Cerebellar nuclear complex (tissue), 1 donor: ENCODE results near the gene TGFB1.
"Not testable (repeated sequence)": the region's sequence is repeated elsewhere in the genome, so short reads cannot be mapped to it uniquely, and the experiment has no call there.

Source experiments
- DNase-seq, 2 experiments: peaks; one replicate each; lab custom pipeline; 2025; lab: John Stamatoyannopoulos, UW

TGFB1 gene

GRCh38 chr19:41353466-41354342, at the start of gene TGFB1:
TSS of gene TGFB1 (minus strand) at chr19:41353922. CDS start at chr19:41353044, 878 bp downstream.
- DNase-seq: no peak

DNA sequence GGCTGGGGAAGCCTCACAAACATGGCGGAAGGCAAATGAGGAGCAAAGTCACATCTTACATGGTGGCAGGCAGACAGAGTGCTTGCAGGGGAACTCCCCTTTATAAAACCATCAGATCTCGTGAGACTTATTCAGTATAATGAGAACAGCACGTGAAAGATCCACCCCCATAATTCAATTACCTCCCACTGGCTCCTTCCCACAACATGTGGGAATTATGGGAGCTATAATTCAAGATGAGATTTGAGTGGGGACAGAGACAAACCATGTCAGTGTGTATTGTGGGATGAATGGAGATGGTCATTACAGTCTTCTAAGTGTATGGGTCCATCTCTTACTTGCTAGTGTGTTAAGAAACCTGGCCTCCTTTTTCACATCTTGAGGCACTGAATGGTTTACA, 48.3 kb upstream of the TGFB1 start:
- no peak for DNase-seq

- DNase-seq: no peak
Observed at GRCh38 chr19:41401483-41401882, 47.8 kb upstream of the TGFB1 start.

DNA sequence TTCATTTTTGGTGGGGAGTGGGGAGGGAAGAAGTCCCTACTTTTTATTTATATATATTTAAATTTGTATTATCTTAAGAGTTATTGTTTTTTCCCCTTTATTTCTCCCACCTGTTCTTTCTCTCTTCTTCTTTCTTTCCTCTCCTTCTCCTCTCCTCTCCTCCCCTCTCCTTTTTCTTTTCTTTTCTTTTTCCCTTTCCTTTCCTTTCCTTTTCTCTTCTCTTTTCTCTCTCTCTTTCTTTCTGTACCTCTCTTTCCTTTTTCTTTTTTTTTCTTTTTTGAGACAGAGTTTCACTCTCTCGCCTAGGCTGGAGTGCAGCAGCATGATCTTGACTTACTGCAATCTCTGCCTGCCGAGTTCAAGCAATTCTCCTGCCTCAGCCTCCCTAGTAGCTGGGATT, 45.8 kb upstream of the TGFB1 start:
- DNase-seq: no peak

GRCh38 chr19:41399091-41399490, 45.4 kb upstream of the TGFB1 start:
- no peak for DNase-seq

GRCh38 chr19:41398598-41398997, 44.9 kb upstream of the TGFB1 start:
- no peak for DNase-seq

- no peak for DNase-seq
Observed at GRCh38 chr19:41398050-41398418, 44.3 kb upstream of the TGFB1 start.

DNA sequence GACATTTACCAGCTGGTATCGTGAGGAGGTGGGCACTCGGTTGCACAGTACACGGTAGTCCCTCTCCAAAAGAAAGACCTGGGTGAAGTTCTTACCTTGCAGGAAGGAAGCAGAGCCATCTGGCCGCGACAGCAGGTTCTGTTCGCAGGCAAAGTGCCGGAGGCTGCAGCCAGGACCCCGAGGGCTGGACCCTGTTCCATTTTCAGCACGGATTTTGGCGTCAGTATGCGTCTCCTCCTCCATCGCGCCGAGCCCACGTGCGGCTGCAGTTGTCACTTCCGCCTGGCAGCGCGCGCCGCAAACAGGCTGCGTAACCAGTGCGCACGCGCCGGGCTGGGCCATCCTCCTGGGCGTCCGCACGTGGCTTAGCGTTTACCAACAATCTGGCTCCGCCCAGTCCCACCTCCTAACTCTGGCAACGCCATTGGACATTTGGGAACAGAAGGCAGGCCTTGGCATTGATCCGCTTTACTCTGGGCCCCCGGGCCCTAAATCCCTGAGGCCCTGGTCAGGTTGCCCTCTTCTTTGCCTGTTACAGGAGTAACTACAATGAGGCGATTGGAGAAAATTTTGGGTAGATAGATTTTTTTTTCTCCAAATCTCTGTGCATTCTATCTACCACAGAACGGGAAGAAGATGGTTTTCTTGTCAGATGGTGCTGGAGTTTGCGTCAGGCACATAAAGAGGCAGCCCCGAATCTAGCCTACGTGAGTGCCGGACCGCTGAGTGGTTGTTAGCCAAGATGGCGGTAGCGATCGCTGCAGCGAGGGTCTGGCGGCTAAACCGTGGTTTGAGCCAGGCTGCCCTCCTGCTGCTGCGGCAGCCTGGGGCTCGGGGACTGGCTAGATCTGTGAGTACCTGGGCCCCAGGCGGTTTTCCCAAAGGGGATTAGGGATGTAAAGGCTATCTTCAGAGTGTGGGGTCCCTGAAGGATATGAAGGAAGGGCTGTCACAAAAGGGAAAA, 43.6 kb upstream of the TGFB1 start, which contains the start of the genes BCKDHA and EXOSC5:
BCKDHA (plus strand) TSS at position 733 of the 964 bp plus-strand sequence; CDS start at position 743, 10 bp downstream.
EXOSC5 (minus strand) TSS at position 274 of the 964 bp plus-strand sequence; CDS start at position 243, 31 bp downstream.
- peak; percentile 97 for DNase-seq

DNA sequence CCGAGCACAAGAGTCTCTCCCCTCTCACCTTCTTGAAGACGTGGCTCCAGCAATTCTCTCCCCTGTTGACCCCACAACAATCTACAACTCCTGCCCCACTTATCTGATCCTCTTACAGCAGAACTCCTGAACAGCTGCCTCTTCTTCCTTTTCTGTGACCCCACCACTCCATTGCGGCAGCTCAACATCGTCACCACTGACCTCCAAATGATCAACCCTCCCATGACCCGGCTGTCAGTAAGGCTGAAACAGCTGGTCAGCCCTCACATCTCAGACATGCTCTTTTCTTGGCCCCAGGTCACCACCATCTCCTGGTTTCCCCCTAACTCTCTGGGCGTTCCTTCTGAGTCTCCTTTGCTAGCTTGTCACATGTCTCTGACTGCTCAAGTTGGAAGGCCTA, 41.6 kb upstream of the TGFB1 start:
- DNase-seq: no peak

DNA sequence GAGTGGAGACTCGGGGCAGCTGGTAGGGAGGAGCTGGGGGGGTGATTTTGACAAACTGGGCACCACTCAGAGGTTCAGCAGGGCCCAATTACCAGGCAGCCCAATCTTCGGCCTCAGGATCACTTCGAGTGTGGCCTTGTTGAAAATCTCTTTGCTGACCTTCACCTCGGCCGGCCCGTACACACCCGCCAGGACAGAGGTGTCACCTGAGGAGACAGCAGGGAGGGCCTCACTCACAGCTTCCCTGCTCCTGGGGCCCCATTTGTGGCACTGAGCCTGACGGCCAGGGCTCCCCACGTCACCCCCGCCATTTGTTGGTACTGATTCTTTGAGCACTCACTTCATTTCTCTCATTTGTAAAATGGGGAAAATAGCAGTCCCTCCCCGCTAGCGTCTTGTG, 39.1 kb upstream of the TGFB1 start:
- no peak for DNase-seq

DNA sequence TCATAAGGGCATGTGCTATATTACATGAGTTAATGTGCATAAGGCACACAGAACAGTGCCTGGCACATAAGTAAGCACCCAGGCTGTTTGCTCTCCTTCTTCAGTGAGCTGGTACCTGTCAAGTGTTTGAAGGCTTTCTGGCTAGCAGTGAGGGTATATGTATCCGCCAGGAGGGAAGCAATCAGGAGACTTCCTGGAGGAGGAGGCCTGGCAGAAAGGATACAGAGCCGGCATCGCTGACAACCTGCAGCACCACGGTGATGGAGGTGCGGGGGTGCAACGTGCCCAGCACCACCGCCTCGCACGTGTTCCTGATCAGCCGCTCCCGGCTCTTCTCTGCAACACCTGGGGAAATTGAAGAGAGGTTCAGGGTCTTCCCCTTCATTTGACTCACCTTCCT, 37.9 kb upstream of the TGFB1 start:
- DNase-seq: no peak

- no peak for DNase-seq
Observed at GRCh38 chr19:41386442-41386841, 32.7 kb upstream of the TGFB1 start.

DNA sequence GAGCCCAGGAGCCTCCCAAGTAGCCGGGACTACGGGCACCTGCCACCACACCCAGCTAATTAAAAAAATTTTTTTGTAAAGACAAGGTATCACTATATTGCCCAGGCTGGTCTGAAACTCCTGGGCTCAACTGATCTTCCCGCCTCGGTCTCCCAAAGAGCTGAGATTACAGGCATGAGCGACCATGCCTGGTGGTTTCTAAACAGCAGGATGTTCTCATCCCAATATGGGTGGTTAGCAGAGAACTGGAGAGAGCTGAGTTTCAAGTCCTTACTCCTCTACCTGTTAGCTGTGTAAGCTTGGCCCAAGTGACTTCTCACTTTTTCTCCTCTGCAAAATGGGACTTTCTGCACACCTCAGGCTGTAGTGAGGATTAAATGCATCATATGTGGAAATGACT, 30.6 kb upstream of the TGFB1 start:
- no peak for DNase-seq

DNA sequence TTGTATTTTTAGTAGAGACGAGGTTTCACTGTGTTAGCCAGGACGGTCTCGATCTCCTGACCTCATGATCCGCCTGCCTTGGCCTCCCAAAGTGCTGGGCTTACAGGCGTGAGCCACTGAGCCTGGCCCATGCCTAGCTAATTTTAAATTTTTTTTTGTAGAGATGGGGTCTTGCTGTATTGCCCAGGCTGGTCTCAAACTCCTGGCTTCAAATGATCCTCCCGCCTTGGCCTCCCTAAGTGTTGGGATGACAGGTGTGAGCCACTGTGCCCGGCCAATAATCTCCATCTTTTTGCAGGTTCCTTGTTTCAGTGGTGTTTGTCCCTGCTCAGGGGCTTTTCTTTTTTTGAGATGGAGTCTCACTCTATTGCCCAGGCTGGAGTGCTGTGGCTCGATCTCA, 27.8 kb upstream of the TGFB1 start:
- not testable (repeated sequence) for DNase-seq

DNA sequence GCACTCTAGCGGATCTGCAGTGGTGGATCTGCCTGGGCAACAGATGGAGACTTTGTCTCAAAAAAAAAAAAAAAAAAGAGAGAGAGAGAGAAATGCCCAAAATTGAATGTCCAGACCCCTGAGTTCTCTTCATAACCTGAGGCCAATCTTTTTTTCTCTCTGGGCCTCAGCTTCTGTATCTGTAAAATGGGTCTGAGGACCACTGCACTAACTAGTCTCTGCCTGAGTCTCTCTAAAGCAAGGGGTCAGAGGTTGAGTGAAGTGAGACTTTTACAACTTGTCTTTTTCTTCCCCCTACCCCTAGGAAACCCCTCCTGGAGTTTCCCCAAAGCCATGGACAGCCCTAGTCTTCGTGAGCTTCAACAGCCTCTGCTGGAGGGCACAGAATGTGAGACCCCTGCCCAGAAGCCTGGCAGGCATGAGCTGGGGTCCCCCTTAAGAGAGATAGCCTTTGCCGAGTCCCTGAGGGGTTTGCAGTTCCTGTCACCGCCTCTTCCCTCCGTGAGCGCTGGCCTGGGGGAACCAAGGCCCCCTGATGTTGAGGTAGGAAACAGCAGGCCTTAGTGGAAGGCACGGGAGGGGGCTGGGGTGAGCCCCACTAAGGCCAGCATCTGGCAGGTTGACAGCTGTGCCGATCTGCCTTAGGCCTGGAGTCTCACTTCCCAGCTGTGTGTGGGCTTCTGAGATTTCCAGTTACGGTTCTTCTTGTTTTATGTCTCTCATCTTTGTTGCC, 24.4 kb upstream of the TGFB1 start:
- no peak for DNase-seq

GRCh38 chr19:41376998-41377365, 23.3 kb upstream of the TGFB1 start:
- no peak for DNase-seq

GRCh38 chr19:41376241-41376997, 22.7 kb upstream of the TGFB1 start, which contains the start of gene TMEM91:
TSS of gene TMEM91 (plus strand) at chr19:41376533. CDS start at chr19:41378310, 1,777 bp downstream.
- DNase-seq: no peak

- DNase-seq: peak in 1 of 2 experiments; percentile 66
Observed at GRCh38 chr19:41373993-41374392, 20.3 kb upstream of the TGFB1 start.

DNA sequence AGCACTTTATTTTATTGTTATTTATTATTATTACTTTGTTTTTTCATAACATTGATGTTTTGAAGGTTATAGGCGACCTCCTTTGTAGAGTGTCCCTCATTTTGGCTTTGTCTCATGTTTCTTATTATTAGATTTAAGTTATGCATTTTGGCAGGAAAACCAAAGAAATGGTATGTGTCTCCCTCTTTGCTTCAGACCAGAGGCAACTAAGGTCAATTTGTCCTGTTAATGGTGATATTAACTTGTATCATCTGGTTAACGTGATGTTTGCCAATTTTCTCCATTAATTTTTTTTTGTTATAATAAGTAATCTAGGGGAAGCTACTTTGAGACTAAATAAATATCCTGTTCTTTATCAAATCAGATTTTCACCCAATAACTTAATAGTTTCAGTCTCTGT, 18.8 kb upstream of the TGFB1 start:
- DNase-seq: no peak

DNA sequence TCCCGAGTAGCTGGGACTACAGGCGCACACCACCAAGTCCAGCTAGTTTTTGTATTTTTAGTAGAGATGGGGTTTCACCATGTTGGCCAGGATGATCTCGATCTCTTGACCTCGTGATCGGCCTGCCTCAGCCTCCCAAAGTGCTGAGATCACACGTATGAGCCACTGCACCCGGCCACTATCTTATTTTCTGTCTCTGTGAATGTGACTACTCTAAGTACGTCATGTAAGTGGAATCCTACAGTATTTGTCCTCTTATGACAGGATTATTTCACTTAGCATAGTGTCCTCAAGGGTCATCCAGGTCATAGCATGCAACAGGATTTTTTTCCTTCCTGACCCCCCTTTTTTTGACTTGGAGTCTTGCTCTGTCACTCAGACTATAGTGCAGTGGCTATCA, 17.8 kb upstream of the TGFB1 start:
- no peak for DNase-seq

DNA sequence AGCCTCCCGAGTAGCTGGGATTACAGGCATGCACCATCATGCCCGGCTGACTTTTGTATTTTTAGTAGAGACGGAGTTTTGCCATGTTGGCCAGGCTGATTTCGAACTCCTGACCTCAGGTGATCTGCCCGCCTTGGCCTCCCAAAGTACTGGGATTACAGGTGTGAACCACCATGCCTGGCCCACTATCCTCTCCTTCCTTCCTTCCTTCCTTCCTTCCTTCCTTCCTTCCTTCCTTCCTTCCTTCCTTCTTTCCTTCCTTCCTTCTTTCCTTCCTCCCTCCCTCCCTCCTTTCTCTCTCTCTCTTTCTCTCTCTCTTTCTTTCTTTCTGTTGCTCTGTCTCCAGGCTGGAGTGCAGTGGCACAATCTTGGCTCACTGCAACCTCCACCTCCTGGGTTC, 17.4 kb upstream of the TGFB1 start:
- DNase-seq: not testable (repeated sequence)
